ENCODE data around the gene MYH14. TPM values are rescaled to one million over a fixed set of nuclear protein-coding genes. Genes with fewer than 3 reads are reported as not detected.

The MYH14 gene
- total and polyA plus RNA-seq, 2 of the 4 experiments (the other 2 are of a cell fraction): not detected

- ChIA-PET CTCF (no interaction called here), POLR2A (ENCODE audit: unreplicated experiment) (no interaction called here)
- no peak overlapping the region for H2AFZ ChIP-seq (replicated peaks; ENCODE audit: low read length, poor library complexity)
- H3K27me3 ChIP-seq (ENCODE audit: control insufficient read depth, insufficient read depth, low read length): no peaks in the 10 kb centered on the region
- H3K23ac ChIP-seq (ENCODE audit: low read depth, low read length): no peak overlapping the region
- H2BK15ac ChIP-seq (ENCODE audit: low read depth, low read length): no peak overlapping the region
- H3K9ac ChIP-seq (ENCODE audit: low read depth, low read length): no peak overlapping the region
- TF ChIP-seq CEBPB (IDR thresholded peaks at IDR 0.05; ENCODE audit: low read depth, low read length) (no peak), MXI1 (IDR thresholded peaks at IDR 0.05; ENCODE audit: borderline replicate concordance, low read depth, low read length) (no peak), CHD1 (IDR thresholded peaks at IDR 0.05; ENCODE audit: low read depth, low read length) (no peak), POLR2A (IDR thresholded peaks at IDR 0.05; ENCODE audit: low read depth, low read length) (no peak), RCOR1 (IDR thresholded peaks at IDR 0.05; ENCODE audit: insufficient replicate concordance, low read length) (no peak), SMC3 (IDR thresholded peaks at IDR 0.05; ENCODE audit: low read depth, low read length) (no peak), MAFK (IDR thresholded peaks at IDR 0.05; ENCODE audit: low read depth, low read length) (no peak), CTCF (conservative IDR thresholded peaks at IDR 0.05; ENCODE audit: low read depth, low read length) (no peak), RFX5 (IDR thresholded peaks at IDR 0.05; ENCODE audit: low read depth, low read length) (no peak), ELK1 (IDR thresholded peaks at IDR 0.05; ENCODE audit: borderline replicate concordance, low read depth, low read length) (no peak), RAD21 (IDR thresholded peaks at IDR 0.05; ENCODE audit: low read length) (no peak), USF2 (IDR thresholded peaks at IDR 0.05; ENCODE audit: low read depth, low read length) (no peak)
- H4K5ac ChIP-seq (ENCODE audit: low read depth, low read length): no peak overlapping the region
- DNase-seq: no peak
- H3K18ac ChIP-seq (ENCODE audit: low read depth, low read length): no peak overlapping the region
- no peak overlapping the region for H3K4ac ChIP-seq (ENCODE audit: low read depth, low read length)
- BruUV-seq (replicated peaks): no TSS peak
- H3K14ac ChIP-seq (replicated peaks; ENCODE audit: low read depth, low read length): no peak overlapping the region
- no peak overlapping the region for H2BK5ac ChIP-seq (ENCODE audit: low read depth, low read length, poor library complexity, severe bottlenecking)
- H2AK5ac ChIP-seq (ENCODE audit: low read depth, low read length): no peak overlapping the region
- H2BK20ac ChIP-seq (ENCODE audit: low read depth, low read length): no peak overlapping the region
- H3K27ac ChIP-seq (ENCODE audit: insufficient read depth, low read length): no peak overlapping the region
- no peaks in the 10 kb centered on the region for H3K9me1 ChIP-seq (ENCODE audit: insufficient read depth, low read length)
- ATAC-seq (ENCODE audit: low read depth): no peak
- no peaks in the 10 kb centered on the region for H3K79me1 ChIP-seq (ENCODE audit: low read depth in 1 of 2, low read length in 2 of 2)
- H3K4me1 ChIP-seq (ENCODE audit: control insufficient read depth, insufficient read depth, low read length): no peaks in the 10 kb centered on the region
- intact Hi-C loops (cut with micrococcal nuclease): no loop called here
- H2AK9ac ChIP-seq (replicated peaks; ENCODE audit: low read depth, low read length, poor library complexity): peak overlapping the region; percentile 31
- H3K4me3 ChIP-seq (ENCODE audit: insufficient read depth, low read depth, low read length): no peak overlapping the region
- no peak overlapping the region for H3K4me2 ChIP-seq (ENCODE audit: low read depth, low read length)
- dilution Hi-C loops (cut with HindIII; ENCODE audit: low sequenced_read_pairs, unreplicated experiment): no loop called here
- no peaks in the 10 kb centered on the region for H3K36me3 ChIP-seq (ENCODE audit: control insufficient read depth, insufficient read depth, low read length)
- 61% methylated on average over 10 of the region's 14 CpGs; no CpG with 5 or more reads in 1 of the 2 experiments for WGBS, 2 experiments (ENCODE audit: extremely low coverage in 2 of 2, insufficient read length in 1 of 2)
- no peak overlapping the region for H4K8ac ChIP-seq (ENCODE audit: low read depth in 2 of 2, low read length in 2 of 2)
- H3K56ac ChIP-seq (ENCODE audit: extremely low read depth, insufficient read depth, low read length): no peak overlapping the region
- H4K20me1 ChIP-seq (ENCODE audit: insufficient read depth, low read length): no peaks in the 10 kb centered on the region
- H2BK120ac ChIP-seq (ENCODE audit: low read depth, low read length): no peak overlapping the region
- peaks cover 8% of the 10 kb centered on the region for H3K9me3 ChIP-seq (ENCODE audit: control insufficient read depth, insufficient read depth, low read length)
- in situ Hi-C loops (cut with MboI; ENCODE audit: low sequenced_read_pairs): no loop called here
- H4K91ac ChIP-seq (ENCODE audit: insufficient read depth, low read depth, low read length): no peak overlapping the region
Measured at GRCh38 chr19:50280074-50280473, 76.7 kb downstream of the MYH14 start.

All from IMR-90 (cell line).